SW 1271 (cell line): ENCODE results near the gene TBCD.
"Not testable (repeated sequence)": the region's sequence is repeated elsewhere in the genome, so short reads cannot be mapped to it uniquely, and the experiment has no call there.

Experiments
- DNase-seq, 2 experiments: peaks; one replicate each; lab custom pipeline; 2025; lab: John Stamatoyannopoulos, UW

TBCD gene

DNA sequence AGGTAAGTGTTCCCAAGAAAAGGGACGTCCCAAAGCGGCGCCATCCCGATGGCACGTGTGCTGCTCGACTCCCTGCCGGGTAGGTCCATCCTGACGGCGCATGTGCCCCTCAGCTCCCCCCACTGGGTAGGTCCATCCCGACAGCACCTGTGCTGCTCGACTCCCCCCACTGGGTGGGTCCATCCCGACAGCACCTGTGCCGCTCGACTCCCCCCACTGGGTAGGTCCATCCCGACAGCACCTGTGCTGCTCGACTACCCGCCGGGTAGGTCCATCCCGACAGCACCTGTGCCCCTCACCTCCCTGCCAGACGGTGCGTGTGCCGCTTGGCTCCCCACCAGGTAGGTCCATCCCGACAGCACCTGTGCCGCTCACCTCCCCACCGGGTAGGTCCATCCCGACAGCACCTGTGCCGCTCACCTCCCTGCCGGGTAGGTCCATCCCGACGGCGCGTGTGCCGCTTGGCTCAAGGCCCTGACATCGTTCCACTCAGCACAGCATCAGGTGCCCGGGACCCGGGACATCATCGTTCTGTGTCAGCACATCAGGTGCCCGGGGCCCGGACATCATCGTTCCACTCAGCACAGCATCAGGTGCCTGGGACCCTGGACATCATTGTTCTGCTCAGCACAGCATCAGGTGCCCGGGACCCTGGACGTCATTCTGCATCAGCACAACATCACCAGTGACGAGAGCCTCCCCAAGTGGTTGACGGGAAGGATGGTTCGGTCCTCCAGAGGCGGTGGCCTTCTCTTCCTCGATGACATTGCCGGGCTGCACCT is 22.2 kb upstream of the TBCD start:
- no peak for DNase-seq

- DNase-seq = no peak
These were observed 19.6 kb upstream of the TBCD start for GRCh38 chr17:82732118-82732743.

- peak in 1 of 2 experiments; percentile 27 for DNase-seq
These were observed 16.6 kb upstream of the TBCD start, which contains the start of gene FN3K for GRCh38 chr17:82734987-82735866. Gene FN3K, plus strand, starts transcription at chr17:82735615. Its CDS starts 22 bp downstream, at chr17:82735637.

- no peak for DNase-seq
These were observed 15.2 kb upstream of the TBCD start for GRCh38 chr17:82736511-82737185.

GRCh38 chr17:82737967-82738877 is 13.6 kb upstream of the TBCD start:
- DNase-seq = no peak

DNA sequence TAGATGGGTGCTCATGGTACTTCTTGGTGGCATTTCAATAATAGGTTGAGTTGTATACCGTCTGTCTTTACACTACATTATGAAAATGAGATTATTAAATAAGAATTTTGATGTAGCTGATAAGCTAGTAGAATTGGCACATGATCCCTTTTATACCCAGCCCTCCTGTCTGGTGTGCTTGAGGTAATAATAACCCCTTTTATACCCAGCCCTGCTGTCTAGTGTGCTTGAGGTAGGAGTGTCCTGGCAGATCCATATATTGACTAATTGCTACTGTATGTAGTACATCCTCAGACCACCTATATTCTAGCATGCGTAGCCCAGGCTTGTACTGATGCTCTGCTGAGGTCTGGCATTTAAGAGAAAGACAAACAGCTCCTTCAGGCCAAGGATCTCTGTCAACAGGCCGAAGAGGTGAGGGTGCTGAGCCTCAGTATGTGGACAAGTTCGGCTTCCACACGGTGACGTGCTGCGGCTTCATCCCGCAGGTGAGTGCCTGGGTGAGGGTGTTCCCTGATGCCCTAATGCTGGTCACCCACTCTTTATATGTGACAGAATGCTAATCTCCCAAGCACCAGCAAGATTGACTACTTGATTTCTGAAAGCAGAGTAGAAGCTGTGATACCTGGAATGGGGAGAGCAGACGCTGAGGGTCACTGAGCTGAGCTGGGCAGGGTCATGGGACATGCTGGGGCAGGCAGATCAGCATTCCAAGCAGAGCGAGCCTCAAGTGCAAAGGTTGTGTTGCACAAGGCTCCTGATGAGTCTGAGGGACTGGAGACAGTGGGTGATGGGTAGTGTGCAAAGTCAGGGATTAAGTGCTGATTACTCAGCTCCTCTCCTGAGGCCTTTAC is 10.7 kb upstream of the TBCD start:
- no peak for DNase-seq

- no peak for DNase-seq
These were observed 8.3 kb upstream of the TBCD start for GRCh38 chr17:82743344-82744219.

DNA sequence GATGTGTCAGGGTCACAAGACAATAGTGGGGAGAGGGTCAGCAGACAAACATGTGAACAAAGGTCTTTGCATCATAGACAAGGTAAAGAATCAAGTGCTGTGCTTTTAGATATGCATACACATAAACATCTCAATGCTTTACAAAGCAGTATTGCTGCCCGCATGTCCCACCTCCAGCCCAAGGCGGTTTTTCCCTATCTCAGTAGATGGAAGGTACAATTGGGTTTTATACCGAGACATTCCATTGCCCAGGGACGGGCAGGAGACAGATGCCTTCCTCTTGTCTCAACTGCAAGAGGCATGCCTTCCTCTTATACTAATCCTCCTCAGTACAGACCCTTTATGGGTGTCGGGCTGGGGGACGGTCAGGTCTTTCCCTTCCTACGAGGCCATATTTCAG is 7.1 kb upstream of the TBCD start:
- not testable (repeated sequence) for DNase-seq

DNA sequence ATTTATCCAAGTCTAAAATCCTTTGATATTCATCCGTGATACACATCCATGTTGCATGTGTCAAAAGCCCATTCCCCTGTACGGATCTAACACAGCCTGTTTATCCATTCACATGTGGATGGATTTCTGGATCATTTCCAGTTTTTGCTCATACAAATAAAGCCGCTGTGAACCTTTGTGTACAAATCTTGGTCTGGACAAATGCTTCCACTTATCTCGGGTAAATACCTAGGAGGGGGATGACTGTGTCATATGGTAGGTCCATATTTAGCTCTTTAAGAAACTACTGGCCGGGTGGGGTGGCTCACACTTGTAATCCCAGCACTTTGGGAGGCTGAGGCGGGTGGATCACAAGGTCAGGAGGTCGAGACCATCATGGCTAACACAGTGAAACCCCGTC is 6.3 kb upstream of the TBCD start:
- DNase-seq = no peak

DNA sequence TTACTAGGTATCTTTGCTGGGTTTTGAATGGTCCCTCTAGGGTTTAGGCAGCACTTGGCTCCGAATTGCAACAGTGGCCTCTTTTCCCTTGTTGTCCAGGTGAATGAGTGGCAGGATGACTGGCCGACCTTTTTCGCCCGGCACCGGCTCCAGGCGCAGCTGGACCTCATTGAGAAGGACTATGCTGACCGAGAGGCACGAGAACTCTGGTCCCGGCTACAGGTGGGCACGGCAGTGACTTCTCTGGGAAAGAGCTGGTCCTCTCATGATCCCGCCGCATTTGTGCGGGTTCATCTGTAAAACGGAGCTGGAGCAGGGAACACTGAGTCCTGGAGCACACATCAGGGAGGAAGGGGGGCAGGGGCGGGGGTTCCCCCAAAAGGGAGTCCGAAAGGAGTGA is 3.1 kb upstream of the TBCD start:
- DNase-seq = no peak

DNA sequence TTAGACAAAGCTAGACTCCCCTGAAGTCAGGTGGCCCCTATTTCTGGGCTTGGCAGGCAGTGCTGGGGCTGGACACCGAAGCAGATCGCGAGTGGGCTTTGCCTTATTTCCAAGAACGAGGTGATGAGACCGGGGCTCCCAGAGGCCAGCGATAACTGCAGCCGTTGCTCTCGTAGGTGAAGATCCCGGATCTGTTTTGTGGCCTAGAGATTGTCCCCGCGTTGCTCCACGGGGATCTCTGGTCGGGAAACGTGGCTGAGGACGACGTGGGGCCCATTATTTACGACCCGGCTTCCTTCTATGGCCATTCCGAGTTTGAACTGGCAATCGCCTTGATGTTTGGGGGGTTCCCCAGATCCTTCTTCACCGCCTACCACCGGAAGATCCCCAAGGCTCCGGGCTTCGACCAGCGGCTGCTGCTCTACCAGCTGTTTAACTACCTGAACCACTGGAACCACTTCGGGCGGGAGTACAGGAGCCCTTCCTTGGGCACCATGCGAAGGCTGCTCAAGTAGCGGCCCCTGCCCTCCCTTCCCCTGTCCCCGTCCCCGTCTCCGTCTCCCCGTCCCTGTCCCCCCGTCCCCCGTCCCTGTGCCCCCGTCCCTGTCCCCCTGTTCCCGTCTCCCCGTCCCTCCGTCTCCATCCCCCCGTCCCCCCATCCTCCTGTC is 1.5 kb upstream of the TBCD start:
- no peak for DNase-seq

- no peak for DNase-seq
These were observed 694 bp upstream of the TBCD start for GRCh38 chr17:82751171-82751570.

- DNase-seq = no peak
These were observed 721 bp downstream of the TBCD start for GRCh38 chr17:82752371-82753200.

GRCh38 chr17:82753201-82753464 is 1.3 kb downstream of the TBCD start:
- DNase-seq = no peak

GRCh38 chr17:82754297-82755208 is 2.7 kb downstream of the TBCD start:
- no peak for DNase-seq

- DNase-seq = no peak
These were observed 4.3 kb downstream of the TBCD start for GRCh38 chr17:82756166-82756565.

GRCh38 chr17:82765371-82765770 is 13.5 kb downstream of the TBCD start:
- no peak for DNase-seq
